Measurements from ENCODE around the gene TET2.

TET2 gene

GRCh38 chr4:105116616-105117319 lies 29.9 kb upstream of the TET2 start:
- H3K4me3 ChIP-seq (ENCODE audit: low read depth, low read length): no peak overlapping the region
- no peak for TF ChIP-seq CTCF (IDR thresholded peaks at IDR 0.05; ENCODE audit: low read depth, low read length)

- TF ChIP-seq CTCF (IDR thresholded peaks at IDR 0.05; ENCODE audit: low read depth, low read length): no peak
Observed at GRCh38 chr4:105119356-105119755, 27.3 kb upstream of the TET2 start.

GRCh38 chr4:105120626-105121025 lies 26.1 kb upstream of the TET2 start:
- no peak overlapping the region for H3K4me3 ChIP-seq (ENCODE audit: low read depth, low read length)
- no peak for TF ChIP-seq CTCF (IDR thresholded peaks at IDR 0.05; ENCODE audit: low read depth, low read length)

More at GRCh38 chr4:105119356-105119755, 27.3 kb upstream of the TET2 start:
- H3K4me3 ChIP-seq (ENCODE audit: low read depth, low read length): no peak overlapping the region

- no peak for TF ChIP-seq CTCF (IDR thresholded peaks at IDR 0.05; ENCODE audit: low read depth, low read length)
Observed at GRCh38 chr4:105122350-105122749, 24.3 kb upstream of the TET2 start.

GRCh38 chr4:105126311-105127169 lies 20.1 kb upstream of the TET2 start:
- H3K4me3 ChIP-seq (ENCODE audit: low read depth, low read length): no peak overlapping the region
- TF ChIP-seq CTCF (IDR thresholded peaks at IDR 0.05; ENCODE audit: low read depth, low read length): no peak

More at GRCh38 chr4:105122350-105122749, 24.3 kb upstream of the TET2 start:
- H3K4me3 ChIP-seq (ENCODE audit: low read depth, low read length): no peak overlapping the region

- no peak for TF ChIP-seq CTCF (IDR thresholded peaks at IDR 0.05; ENCODE audit: low read depth, low read length)
- no peak overlapping the region for H3K4me3 ChIP-seq (ENCODE audit: low read depth, low read length)
Observed at GRCh38 chr4:105127170-105127445, 19.6 kb upstream of the TET2 start.

GRCh38 chr4:105128208-105128607 lies 18.5 kb upstream of the TET2 start:
- no peak for TF ChIP-seq CTCF (IDR thresholded peaks at IDR 0.05; ENCODE audit: low read depth, low read length)
- no peak overlapping the region for H3K4me3 ChIP-seq (ENCODE audit: low read depth, low read length)
